AML-193 (cell line): ENCODE measurements around the gene CNTN6.
A peak's percentile ranks its signal among the peaks of the same experiment; 100 is the strongest.

ENCODE experiments used
- DNase-seq, 2 experiments: peaks; one replicate each; lab custom pipeline; 2025; lab: John Stamatoyannopoulos, UW

The CNTN6 gene

DNA sequence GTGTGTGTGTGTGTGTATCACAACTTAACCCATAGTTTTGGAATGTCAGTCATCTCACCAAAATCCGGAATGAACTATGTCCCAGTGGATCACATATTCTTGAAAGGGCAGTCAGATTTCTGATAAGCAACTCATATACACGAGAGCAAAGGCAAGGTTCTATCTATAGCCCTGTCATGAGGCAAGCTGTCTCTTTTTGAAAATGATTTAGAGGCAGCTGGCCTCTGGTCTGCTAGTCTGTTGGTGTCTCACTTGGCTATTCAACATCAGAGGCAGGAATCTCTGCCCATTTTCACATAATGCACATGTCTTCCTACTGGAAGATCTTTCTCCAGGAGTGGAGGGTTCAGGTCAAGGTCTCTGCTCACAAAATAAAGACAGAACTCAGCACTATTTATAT is 79.8 kb downstream of the CNTN6 start:
- DNase-seq = no peak

DNA sequence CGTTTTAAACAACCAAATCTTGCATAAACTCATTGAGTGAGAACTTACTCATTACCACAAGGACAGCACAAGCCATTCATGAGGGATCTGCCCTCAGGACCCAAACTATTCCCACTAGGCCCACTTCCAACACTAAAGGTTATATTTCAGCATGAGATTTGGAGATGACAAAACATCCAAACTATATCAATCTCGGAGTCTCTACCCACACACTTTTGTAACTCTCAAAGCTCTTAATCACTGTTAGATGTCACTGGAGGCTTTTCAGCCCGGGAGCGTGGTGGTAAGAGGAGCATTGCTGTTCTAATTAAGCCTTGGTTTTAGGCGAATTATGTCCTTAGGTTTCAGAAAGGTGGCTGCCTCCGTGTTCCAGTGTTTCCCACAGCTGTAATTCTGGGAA is 86.3 kb downstream of the CNTN6 start:
- no peak for DNase-seq

DNA sequence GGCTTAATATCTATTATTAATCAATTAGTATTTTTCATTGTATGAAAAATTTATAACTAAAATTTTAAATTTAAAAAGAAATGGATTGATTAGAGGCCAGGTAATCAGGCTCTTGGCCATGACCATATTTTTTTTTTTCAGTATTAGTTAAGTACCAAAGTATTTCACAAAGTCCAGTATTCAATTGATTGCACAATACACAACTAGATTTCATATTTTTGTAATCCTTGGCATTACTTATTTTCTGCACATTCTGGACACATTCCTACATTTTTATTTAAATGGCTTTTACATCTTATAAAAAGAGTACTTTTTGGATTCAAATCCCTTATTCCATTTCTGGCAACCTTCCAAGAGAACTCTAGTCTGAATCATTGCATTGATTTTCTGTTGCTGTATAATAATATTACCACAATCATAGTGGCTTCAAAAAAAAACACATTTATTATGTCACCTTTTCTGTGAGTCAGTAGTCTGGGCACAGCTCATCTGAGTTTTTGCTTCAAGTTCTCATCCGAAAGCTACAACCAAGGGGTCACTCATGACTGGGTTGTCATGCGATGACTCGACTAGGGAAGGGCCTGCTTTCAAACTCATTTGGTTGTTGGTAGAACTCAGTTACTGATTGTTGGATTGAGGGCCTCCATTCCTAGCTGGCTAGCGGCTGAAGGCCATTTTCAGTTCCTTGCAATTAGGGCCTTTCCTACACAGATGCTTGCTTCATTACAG is 90.7 kb downstream of the CNTN6 start:
- DNase-seq = no peak

DNA sequence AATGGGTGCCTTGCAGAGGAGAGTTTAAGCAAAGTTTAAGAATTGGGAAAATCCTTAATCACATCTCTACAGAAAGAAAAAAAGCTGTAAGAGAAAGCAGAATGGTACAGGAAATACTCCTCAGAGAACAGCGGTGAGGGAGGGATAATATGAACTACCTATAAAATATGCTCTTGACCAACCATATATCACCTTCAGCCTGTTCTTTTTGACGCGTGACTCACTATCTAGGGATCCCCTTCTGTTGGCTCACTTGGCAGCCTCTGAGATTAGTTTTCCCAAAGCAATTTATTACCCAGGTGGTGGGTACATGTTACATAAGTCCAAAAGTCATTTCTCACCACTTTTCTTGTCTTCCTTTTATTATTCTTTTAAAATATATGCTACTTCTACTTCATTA is 97.7 kb downstream of the CNTN6 start:
- DNase-seq = no peak

DNA sequence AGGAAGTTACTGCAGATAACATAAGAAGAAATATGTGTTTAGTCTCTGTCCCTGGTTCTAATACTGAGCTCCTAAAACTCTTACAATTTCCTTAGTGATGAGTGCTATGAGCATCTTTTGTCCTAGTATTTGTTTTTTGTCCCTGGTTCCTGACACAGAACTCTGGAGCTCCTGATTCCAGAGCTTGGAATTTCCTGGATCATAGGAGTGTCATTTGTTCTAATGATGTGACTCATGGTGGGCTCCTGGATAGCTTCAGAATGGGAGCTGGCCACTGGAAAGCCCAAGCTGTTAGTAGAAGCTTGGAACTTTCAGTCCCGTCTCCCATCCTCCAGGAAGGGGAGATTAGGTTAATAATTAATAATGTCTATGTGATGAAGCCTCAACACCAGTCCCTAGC is 98.2 kb downstream of the CNTN6 start:
- no peak for DNase-seq

DNA sequence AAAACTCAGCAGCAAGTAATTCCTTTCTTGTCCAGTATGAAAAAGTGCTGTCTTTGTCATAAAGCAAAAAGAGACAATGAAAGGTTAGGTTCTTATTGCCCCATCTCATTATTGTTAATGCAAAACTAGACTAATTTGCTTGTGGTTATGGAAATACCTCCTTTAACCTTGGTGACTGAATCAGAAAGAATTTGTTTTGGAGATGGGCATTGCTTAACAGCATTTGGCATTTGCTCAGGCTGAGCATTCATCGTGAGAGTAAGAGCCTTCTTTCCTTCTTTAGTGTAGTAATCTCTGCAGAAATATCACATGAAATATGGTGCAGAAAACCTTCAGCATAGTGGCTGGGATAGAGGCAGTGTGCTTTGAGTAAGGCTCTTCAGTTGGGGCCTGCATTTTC is 103.1 kb downstream of the CNTN6 start:
- no peak for DNase-seq

DNA sequence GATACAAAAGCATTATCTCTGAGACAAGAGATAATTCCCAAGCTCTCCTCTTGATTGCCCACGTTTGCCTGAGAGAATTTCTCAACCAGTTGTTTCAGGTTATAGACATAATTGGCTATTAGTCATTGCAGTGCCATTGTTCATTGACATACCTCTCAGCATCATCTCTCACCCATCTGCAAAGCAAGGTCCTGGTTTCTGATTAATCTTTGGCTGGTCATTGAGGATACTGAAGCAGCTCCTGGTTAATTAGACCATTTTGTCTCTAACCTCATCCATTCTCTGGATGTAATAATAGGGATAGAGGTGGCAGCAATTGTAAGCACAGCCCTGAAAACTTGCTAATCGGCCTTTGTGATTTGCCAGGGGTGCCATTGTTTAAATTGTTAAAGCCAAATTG is 104.2 kb downstream of the CNTN6 start:
- no peak for DNase-seq

DNA sequence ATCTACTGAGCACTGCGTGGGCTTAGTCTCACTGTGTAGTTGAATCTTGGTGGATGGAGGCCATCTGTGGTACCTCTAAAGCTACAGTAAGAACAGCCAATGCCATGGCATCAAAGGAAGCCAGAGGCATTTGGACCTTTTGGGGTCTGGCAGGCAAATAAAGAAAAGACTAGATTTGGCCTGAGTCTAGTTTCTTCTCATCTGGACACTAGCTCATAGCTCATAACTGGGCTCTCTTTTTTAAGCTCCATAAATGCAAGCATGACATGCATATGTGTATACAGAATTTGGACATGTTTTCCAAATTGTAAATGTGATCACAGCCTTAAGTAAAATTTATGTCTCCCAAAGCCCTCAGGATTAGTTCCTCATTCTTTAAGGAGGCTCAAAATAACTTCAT is 107.5 kb downstream of the CNTN6 start:
- DNase-seq = no peak

DNA sequence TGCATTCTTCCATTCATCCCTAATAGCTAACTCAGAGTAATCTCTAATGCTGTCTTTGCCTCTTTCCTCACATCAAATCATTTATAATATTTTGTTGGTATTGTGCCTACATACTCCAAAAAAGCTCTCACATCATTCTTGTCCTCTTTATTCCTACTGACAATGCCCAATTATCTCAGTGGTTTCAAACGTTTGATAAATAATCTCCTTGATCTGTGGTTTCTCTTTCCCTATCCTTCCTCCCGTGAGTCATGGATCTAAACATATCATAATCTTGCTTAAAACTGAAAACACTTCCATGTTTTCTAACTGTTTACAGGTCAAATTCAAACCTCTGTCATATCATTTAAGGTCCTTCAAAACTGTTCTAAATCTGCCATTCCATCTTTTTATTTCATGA is 115.1 kb downstream of the CNTN6 start:
- DNase-seq = no peak

DNA sequence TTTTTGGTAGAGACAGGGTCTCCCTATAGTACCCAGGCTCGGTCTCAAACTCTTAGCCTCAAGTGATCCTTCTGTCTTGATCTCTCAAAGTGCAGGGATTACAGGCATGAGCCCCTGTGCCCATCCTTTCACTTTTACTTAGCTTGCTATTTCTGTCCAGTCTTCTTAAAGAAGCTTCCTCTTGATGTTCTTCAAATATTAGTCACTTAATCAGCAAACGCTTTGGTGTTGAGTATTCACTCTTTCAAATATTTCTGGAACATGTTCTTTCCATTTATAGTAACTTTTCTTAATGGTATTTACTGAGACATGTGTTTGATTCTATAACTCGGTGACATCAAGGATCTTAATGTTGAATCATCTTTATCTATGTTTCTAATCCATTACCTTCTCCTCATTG is 122.1 kb downstream of the CNTN6 start:
- DNase-seq = no peak

DNA sequence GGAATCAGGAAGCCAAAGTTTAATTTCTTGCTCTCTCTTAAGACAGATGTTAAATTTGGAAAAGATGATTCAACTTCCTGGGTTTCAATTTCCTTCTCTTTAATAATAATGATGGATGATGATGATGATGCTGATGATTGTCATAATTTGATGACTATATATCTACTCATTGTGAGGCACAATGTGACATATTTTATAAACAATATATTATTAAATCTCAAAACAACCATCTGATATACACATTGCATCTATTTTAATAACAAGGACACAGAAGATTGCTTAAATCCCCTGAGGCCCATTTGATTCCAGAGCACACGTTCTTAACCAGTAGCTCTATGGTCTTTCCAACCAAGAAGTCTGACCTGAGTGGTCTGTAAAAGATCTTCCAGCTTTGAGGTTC is 124.0 kb downstream of the CNTN6 start:
- DNase-seq = no peak

DNA sequence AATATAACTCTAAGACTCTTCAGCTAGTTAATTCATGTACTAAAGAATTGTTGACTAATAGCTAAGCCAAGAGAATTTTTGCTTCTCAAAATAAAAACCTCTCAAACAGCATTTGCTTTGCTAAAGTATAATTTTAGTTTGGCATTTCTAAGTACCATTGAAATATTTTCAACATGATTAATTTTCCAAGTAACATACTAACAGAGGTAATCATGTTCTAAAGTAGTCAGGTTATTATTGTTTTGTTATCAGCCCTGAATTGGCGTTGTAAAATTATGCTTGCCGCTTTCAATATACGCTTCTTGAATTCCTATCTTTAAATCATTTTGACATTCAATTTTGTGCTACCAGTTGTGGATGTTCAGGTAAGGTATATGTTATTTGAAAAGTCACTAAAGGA is 134.3 kb downstream of the CNTN6 start:
- no peak for DNase-seq

DNA sequence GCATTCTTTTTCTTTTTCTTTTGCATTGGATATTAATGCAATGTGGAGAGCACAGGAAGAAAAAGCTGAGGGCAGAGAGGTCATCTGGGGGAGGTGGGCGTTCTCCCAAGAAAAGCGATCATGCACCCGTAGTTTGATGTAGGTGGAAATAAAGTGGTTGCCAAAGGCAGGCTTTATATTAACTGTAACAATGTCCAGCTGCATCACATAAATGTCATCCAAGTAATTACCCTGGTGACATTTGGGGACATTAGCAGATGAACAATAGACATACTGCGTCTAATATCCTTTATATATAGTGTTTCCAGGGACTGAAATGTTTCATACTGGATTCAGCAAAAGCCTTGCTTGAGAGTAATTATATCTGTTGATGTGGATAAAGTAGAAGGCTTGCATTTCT is 135.5 kb downstream of the CNTN6 start:
- DNase-seq = no peak

DNA sequence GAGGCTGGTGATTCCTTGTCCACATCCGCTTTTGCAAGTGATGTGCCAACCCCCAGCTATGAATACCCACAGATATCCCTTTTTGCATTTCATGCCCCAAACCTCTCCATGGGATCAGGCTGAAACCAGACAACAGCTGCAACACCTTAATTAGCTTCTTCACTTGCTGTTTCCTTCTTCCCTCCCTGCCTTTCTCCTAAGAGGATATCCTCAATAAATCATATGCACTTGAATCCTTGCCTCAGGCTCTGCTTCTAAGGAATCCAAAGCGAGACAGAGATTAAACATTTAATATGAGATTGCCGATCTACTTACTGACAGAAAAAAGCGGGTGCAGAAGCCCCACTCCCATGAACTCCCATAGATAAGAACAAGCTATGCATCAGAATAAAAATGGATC is 138.1 kb downstream of the CNTN6 start:
- no peak for DNase-seq

DNA sequence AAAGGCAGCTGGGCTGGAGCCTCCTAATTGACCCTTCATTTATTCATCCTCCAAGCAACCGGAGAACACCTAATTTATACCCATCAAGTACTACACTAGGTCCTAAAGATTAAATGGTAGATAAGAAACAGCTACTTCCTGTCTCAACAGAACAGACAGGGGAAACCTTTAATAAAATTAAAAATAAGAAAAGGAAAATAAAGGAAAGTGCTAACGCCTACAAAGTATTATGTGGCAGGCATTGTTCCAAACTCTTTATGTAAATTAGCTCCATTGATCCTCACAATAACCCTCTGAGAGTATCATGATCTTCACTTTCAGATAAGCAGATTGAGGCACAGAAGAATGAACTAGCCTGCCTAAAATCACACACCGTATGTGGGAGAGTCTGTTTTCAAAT is 139.5 kb downstream of the CNTN6 start:
- DNase-seq = no peak

DNA sequence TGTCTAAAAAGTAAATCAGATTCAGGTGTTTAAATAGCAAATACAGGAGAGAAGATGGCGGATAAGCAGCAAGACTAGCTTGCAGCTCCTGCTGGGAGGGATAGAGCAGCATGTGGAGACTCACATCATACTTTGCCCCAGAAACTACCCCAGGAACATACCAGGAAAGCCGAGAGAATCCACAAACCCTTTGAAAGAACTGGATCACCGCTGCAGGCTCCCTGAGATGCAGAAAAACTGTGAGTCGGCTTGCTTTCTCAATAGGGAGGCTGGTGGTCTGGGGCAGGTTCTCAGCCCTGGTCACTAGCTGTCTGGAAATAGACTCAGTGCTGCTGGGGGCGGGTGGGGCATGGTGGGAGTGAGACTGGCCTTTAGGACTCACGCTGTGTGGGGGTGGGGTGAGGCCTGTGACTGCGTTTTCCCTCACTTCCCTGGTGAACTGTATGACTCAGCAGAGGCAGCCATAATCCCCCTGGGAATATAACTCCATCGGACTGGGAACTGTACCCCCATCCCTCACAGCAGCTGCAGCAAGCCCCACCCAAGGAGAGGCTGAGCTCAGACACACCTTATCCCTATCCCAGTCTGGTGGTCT is 142.8 kb downstream of the CNTN6 start:
- DNase-seq = no peak

DNA sequence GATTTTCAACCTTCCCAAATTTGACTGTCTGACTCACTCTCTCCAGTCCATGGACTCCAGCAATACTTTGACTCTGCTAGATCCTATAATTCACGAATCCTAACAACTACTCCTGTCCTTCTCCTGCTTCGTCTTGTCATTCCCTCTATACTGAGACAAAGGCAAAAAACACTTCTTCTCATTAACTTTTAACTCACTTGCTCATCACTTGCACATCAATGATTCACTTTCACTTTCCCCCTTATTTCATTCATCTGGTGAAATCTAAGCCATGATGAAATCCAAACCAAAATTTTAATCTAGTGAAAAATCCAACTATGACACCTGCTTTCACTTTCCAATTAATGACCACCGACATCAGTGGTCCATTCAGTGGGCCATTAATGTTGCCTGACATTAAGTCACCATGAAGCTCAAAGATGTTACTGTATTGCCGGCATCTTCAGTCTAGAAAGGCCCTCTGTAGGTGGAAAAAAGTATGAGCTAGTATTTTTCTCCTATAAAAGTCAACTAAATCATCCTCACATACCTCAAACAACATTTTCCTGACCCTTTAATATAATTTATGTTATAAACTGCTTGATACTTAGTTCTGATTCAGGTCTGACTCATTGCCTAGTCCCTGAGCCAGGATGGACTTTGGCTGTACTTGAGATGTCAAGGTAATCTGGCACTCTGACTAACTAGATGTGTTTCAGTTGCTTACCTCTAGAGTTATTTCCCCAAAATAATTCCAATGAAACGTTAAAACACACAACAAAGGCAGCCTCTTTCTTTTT is 158.6 kb downstream of the CNTN6 start:
- no peak for DNase-seq

DNA sequence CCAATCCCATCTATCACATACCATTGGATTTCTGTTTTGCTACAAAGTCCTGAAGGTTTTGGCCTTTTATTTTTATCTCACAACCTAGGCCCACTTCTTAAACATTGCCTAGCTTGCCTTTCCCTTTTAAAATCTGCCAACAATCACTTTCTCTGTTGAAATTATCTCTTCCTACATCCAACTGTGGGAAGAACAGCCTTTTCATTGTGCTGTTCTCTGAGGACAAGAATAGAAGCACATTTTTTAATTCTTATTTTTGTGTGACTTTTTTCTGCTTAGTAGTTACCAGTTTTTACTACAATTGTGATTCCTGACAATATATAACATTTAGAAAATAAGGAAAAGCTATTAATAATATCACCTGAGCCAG is 159.2 kb downstream of the CNTN6 start:
- DNase-seq = no peak

DNA sequence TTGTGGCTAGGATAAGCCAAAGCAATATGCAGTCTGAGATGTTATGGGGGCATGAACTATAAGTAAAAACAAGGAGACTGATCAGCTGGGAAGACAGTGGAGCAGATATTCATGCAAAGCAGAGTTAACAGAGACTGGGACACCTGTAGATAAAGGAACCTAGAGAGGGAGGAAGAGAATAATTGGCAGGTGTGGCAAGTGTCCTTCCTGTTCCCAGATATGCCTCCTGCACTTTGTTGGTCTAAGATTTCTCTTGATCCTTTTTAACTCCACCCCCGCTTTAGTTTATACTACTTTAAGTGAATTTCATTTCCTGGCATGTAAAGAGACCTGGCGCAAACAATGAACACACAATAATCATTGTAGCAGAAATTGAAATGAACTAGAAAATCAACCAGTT is 169.4 kb downstream of the CNTN6 start:
- no peak for DNase-seq

DNA sequence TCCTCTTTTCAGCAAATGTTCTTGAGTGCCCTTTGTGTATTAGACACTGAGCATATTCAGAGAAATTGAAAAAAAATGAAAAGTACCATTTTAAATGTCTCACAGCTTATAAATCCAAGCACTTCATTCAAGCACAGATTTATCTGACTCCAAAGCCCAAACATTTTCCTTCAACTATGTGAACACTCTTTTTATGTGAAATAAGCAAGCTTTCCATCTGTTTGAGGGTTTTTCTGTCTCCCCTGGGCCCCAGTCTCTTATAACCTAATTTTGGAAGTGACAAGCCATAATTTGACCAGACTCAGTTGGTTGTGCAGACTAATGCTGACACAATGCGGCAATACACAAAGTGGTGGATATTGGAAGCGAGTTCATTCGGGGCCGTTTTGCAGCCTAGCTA is 170.3 kb downstream of the CNTN6 start:
- DNase-seq = no peak

DNA sequence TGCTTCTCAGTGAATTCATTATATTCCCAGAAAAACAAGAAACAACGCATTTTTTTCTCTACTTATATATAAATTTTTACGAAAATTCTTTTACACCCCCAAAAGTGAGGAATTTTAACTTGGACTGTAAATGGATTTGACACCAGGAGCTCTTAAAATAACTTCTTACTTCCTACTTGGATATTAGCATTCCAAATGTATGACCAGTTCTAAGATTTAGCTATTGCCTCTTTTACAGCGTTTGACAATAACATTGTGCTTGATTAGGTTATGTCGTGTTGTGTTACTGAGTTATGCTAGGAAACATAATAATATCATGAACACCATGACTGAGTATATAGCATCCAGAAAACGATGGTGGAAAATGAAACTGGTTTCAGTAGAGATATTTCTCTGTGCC is 177.0 kb downstream of the CNTN6 start:
- no peak for DNase-seq

DNA sequence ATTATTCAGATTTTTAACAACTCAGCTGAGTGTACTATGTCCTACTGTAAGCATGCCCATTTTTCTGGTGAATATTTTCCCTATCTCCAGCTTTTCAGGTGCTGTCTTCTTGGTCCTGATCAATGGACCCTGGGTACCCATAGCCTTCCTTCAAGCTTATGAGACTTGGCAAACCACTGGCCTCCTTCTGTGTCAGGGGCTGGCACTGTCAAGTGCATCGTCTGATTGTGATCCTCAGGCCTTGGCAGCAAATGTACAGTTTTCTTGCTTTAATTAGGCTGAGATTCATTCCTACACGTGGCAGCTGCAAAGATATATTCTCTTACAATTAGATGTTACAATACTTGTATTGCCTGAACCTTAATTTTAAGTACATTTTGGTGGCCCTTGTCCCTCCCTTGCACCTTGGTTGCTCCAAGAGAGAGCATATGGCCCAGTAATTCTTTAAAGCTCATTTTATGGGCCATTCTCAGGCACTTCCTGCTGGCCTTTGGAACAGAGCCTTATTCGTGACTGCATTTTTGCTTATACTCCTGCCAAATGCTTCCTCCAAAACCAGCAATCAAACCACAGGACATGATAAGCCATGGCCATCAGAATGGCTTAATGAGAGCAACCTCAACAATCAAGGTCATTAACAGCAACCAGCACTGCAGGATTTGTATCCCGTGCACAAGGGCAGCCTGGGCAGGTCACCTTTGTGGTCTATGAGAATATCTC is 179.9 kb downstream of the CNTN6 start:
- no peak for DNase-seq

DNA sequence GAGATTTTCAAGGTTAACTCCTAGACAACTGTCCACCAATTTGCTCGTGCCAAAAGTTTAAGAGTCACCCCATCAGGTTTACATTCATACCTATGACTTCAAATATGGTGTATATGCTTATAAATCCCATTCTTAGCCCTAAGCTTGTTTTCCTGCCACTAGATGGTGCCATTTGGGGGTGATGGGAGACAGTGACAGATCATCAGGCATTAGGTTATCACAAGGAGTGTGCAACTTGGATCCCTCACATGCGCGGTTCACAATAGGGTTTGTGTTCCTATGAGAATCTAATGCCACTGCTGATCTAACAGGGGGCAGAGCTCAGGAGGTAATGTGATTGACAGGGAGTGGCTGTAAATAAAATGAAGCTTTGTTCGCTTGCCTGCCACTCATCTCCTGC is 182.7 kb downstream of the CNTN6 start:
- peak; percentile 16 to 29 for DNase-seq
